MM.1S (cell line): Measurements from ENCODE around the gene SSBP3.

ENCODE experiments used
- DNase-seq: peaks from one replicate; pipeline ENCODE4 v3.0.0-alpha.2; 2015
- H2AFZ ChIP-seq: fragments of 300-600 bp; sonication (generic); 2 replicates; pipeline ENCODE4 v1.6.0; 2016; ENCODE audit warnings: antibody characterized with exemption, low read length
- H3F3A ChIP-seq: fragments of 300-600 bp; sonication (generic); 2 replicates; pipeline ENCODE4 v1.6.1; 2016; ENCODE audit warnings: mild to moderate bottlenecking, antibody characterized with exemption, low read length, moderate library complexity, mixed read lengths; ENCODE audit not compliant: insufficient read depth
- H3K27ac ChIP-seq: fragments of 300-600 bp; sonication (generic); 2 replicates; pipeline ENCODE4 v1.5.1; 2016; ENCODE audit warnings: mild to moderate bottlenecking, low read length
- H3K27me3 ChIP-seq: fragments of 300-600 bp; sonication (generic); replicated peaks from 2 replicates; pipeline ENCODE4 v1.6.0; 2016; ENCODE audit warnings: low read length; ENCODE audit not compliant: insufficient read depth
- H3K36me3 ChIP-seq: fragments of 300-600 bp; sonication (generic); replicated peaks from 2 replicates; pipeline ENCODE4 v1.6.1; 2016; ENCODE audit warnings: mild to moderate bottlenecking, low read length, mixed read lengths; ENCODE audit not compliant: insufficient read depth
- H3K4me1 ChIP-seq: fragments of 300-600 bp; sonication (generic); 2 replicates; pipeline ENCODE4 v1.6.1; 2016; ENCODE audit warnings: low read length, mixed read lengths
- H3K4me2 ChIP-seq: fragments of 300-600 bp; sonication (generic); 2 replicates; pipeline ENCODE4 v1.6.0; 2016; ENCODE audit warnings: low read depth, low read length
- H3K4me3 ChIP-seq: fragments of 300-600 bp; sonication (generic); 2 replicates; pipeline ENCODE4 v1.5.1; 2016; ENCODE audit warnings: low read length, mixed read lengths
- H3K79me2 ChIP-seq: fragments of 300-600 bp; sonication (generic); 2 replicates; pipeline ENCODE4 v1.6.1; 2016; ENCODE audit warnings: mixed run types, low read length, mixed read lengths
- H3K9ac ChIP-seq: fragments of 300-600 bp; sonication (generic); 2 replicates; pipeline ENCODE4 v1.6.1; 2016; ENCODE audit warnings: low read length, mixed read lengths
- H3K9me2 ChIP-seq: fragments of 300-600 bp; sonication (generic); replicated peaks from 2 replicates; pipeline ENCODE4 v1.6.1; 2016; ENCODE audit warnings: mild to moderate bottlenecking, low read length, mixed read lengths; ENCODE audit not compliant: insufficient read depth
- H3K9me3 ChIP-seq: fragments of 300-600 bp; sonication (generic); replicated peaks from 2 replicates; pipeline ENCODE4 v1.6.1; 2016; ENCODE audit warnings: mild to moderate bottlenecking, low read length, mixed read lengths; ENCODE audit not compliant: insufficient read depth
- H4K20me1 ChIP-seq: fragments of 300-600 bp; sonication (generic); 2 replicates; pipeline ENCODE4 v1.6.1; 2016; ENCODE audit warnings: mild to moderate bottlenecking, low read length, moderate library complexity, mixed read lengths; ENCODE audit not compliant: insufficient read depth
- CTCF ChIP-seq: fragments of 300-600 bp; sonication (generic); IDR thresholded peaks from 2 replicates; pipeline ENCODE4 v1.5.1; 2016; ENCODE audit warnings: antibody characterized with exemption, low read length, mixed read lengths
- EZH2 ChIP-seq: fragments of 300-600 bp; sonication (generic); optimal IDR thresholded peaks from 2 replicates; pipeline ENCODE3; 2017; ENCODE audit warnings: low read depth, mild to moderate bottlenecking, antibody characterized with exemption, low read length, mixed read lengths
- EZH2phosphoT487 ChIP-seq: fragments of 300-600 bp; sonication (generic); IDR thresholded peaks from 2 replicates; pipeline ENCODE4 v1.6.1; 2018; ENCODE audit warnings: antibody characterized with exemption, low read length

Gene SSBP3

GRCh38 chr1:54287801-54288211 is 118.4 kb downstream of the SSBP3 start:
- Histone ChIP-seq H3K9ac (no peak overlapping the region), H3K4me1 (peaks cover 10% of the 10 kb centered on the region), H3K27ac (no peak overlapping the region), H3F3A (no peaks in the 10 kb centered on the region), H3K36me3 (no peaks in the 10 kb centered on the region), H3K27me3 (no peaks in the 10 kb centered on the region), H2AFZ (no peak overlapping the region), H3K9me3 (no peaks in the 10 kb centered on the region), H3K4me3 (no peak overlapping the region), H3K4me2 (no peak overlapping the region), H3K79me2 (peaks cover 44% of the 10 kb centered on the region), H3K9me2 (no peaks in the 10 kb centered on the region), H4K20me1 (peaks cover 6% of the 10 kb centered on the region; the same call in 1 of the 2 replicates)
- DNase-seq: no peak
- TF ChIP-seq EZH2 (no peak), EZH2phosphoT487 (no peak), CTCF (no peak)

- no peak overlapping the region for H3K4me2 ChIP-seq
- no peak overlapping the region for H3K9ac ChIP-seq
- peaks cover 6% of the 10 kb centered on the region; the same call in 1 of the 2 replicates for H4K20me1 ChIP-seq
- H3K27me3 ChIP-seq: no peaks in the 10 kb centered on the region
- H3K9me3 ChIP-seq: no peaks in the 10 kb centered on the region
- H2AFZ ChIP-seq: no peak overlapping the region
- no peaks in the 10 kb centered on the region for H3F3A ChIP-seq
- H3K36me3 ChIP-seq: no peaks in the 10 kb centered on the region
- peaks cover 38% of the 10 kb centered on the region for H3K79me2 ChIP-seq
- no peaks in the 10 kb centered on the region for H3K9me2 ChIP-seq
- no peak for DNase-seq
- peaks cover 10% of the 10 kb centered on the region for H3K4me1 ChIP-seq
- no peak overlapping the region for H3K4me3 ChIP-seq
- no peak for TF ChIP-seq EZH2
- TF ChIP-seq EZH2phosphoT487: no peak
- no peak for TF ChIP-seq CTCF
- H3K27ac ChIP-seq: no peak overlapping the region
These were observed 119.0 kb downstream of the SSBP3 start for GRCh38 chr1:54287176-54287650.

DNA sequence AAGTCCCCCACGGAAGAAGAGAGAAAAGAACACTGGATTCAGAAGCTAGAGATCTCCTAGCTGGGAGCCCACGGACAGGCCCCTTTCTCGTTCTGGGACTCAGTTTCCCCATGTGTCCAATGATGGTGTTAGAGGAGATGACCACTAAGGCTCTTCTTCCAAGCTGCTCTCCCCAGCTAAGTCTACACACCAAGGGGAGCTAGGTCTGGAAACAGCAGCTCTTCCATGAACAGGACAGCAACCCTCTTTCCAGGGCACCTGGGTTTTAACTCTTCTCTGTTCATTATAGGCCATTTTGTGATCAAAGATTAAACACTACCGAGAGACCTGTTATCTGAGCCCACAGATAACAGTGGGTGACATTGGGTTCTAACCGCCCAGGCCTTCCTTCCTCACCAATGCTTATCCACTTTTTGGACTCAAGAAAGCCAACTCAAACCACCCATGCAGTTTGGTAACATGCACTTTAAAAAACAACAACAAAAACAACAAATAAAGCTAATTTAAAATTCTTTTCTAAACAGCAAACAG is 120.3 kb downstream of the SSBP3 start:
- TF ChIP-seq EZH2phosphoT487 (no peak), EZH2 (no peak), CTCF (no peak)
- H3K9ac ChIP-seq: no peak overlapping the region
- no peaks in the 10 kb centered on the region for H3K9me3 ChIP-seq
- peaks cover 6% of the 10 kb centered on the region; the same call in 1 of the 2 replicates for H4K20me1 ChIP-seq
- peaks cover 10% of the 10 kb centered on the region for H3K4me1 ChIP-seq
- no peak overlapping the region for H3K27ac ChIP-seq
- H3F3A ChIP-seq: no peaks in the 10 kb centered on the region
- no peak overlapping the region for H3K4me2 ChIP-seq
- H2AFZ ChIP-seq: no peak overlapping the region
- no peaks in the 10 kb centered on the region for H3K36me3 ChIP-seq
- DNase-seq: no peak
- H3K27me3 ChIP-seq: no peaks in the 10 kb centered on the region
- no peak overlapping the region for H3K4me3 ChIP-seq
- peaks cover 33% of the 10 kb centered on the region for H3K79me2 ChIP-seq
- no peaks in the 10 kb centered on the region for H3K9me2 ChIP-seq
